GM18858 (cell line): ENCODE measurements around the gene ANTXRL.
"Not testable (repeated sequence)": the region's sequence is repeated elsewhere in the genome, so short reads cannot be mapped to it uniquely, and the experiment has no call there.

Experiments used
- ATAC-seq: cut with Tn5 transposase; IDR thresholded peaks from one replicate; pipeline ENCODE4 v1.9.1; 2021; ENCODE audit not compliant: unreplicated experiment

ANTXRL gene

GRCh38 chr10:46293832-46294640, 7.2 kb downstream of the ANTXRL start:
- no peak for ATAC-seq

GRCh38 chr10:46294641-46295220, 7.9 kb downstream of the ANTXRL start:
- no peak for ATAC-seq

- ATAC-seq, result not testable (repeated sequence)
These were observed 8.7 kb downstream of the ANTXRL start for GRCh38 chr10:46295350-46296010.

GRCh38 chr10:46296086-46296485, 9.3 kb downstream of the ANTXRL start:
- not testable (repeated sequence) for ATAC-seq

- ATAC-seq, result no peak
These were observed 9.9 kb downstream of the ANTXRL start for GRCh38 chr10:46296641-46297141.

- ATAC-seq, result no peak
These were observed 10.8 kb downstream of the ANTXRL start for GRCh38 chr10:46297406-46298204.

- no peak for ATAC-seq
These were observed 11.9 kb downstream of the ANTXRL start for GRCh38 chr10:46298477-46299285.

- ATAC-seq, result no peak
These were observed 12.4 kb downstream of the ANTXRL start for GRCh38 chr10:46299286-46299535.

GRCh38 chr10:46299536-46300369, 13.0 kb downstream of the ANTXRL start:
- no peak for ATAC-seq

GRCh38 chr10:46300370-46300711, 13.5 kb downstream of the ANTXRL start:
- not testable (repeated sequence) for ATAC-seq

GRCh38 chr10:46301056-46301645, 14.4 kb downstream of the ANTXRL start:
- ATAC-seq, result no peak

GRCh38 chr10:46301721-46302479, 15.1 kb downstream of the ANTXRL start:
- ATAC-seq, result no peak

- ATAC-seq, result not testable (repeated sequence)
These were observed 16.1 kb downstream of the ANTXRL start for GRCh38 chr10:46302765-46303352.

GRCh38 chr10:46304062-46304461, 17.3 kb downstream of the ANTXRL start:
- ATAC-seq, result no peak

GRCh38 chr10:46304671-46305070, 17.9 kb downstream of the ANTXRL start:
- ATAC-seq, result not testable (repeated sequence)

GRCh38 chr10:46305079-46305818, 18.5 kb downstream of the ANTXRL start:
- ATAC-seq, result no peak

GRCh38 chr10:46305986-46306385, 19.2 kb downstream of the ANTXRL start:
- no peak for ATAC-seq
